Adrenal gland (tissue), 12 donors: ENCODE measurements around the gene CCDC3. TPM values are rescaled to one million over a fixed set of nuclear protein-coding genes. Genes with fewer than 3 reads are reported as not detected.

ENCODE experiments used
- DNase-seq, 7 donors: peaks; one replicate each; pipeline ENCODE4 v3.0.0-alpha.2; 2019 to 2020
- H3K27ac ChIP-seq, 5 donors: fragments of 200-600 bp; sonication (generic) in 4 of 5; 1 replicate in 3 of 5; 2 replicates in 2 of 5; pipeline versions ENCODE4 v1.5.1 to v1.8.0; 2016 to 2020; ENCODE audit warnings: mild to moderate bottlenecking in 1 of 5
- H3K27me3 ChIP-seq: fragments of 200-600 bp; 2 replicates; pipeline ENCODE4 v1.8.0; 2021
- H3K36me3 ChIP-seq, 2 donors: fragments of 200-600 bp; replicated peaks in 1 of 2; 1 replicate in 1 of 2; 2 replicates in 1 of 2; pipeline versions ENCODE4 v1.5.1 to v1.8.0; 2018 to 2022
- H3K4me1 ChIP-seq, 2 donors: fragments of 200-600 bp; replicated peaks in 1 of 2; 1 replicate in 1 of 2; 2 replicates in 1 of 2; pipeline versions ENCODE4 v1.5.1 to v1.8.0; 2018 to 2021
- H3K4me3 ChIP-seq, 4 donors: fragments of 200-600 bp; sonication (generic) in 3 of 4; one replicate each; pipeline ENCODE4 v1.5.1; 2016 to 2018
- H3K9me3 ChIP-seq, 3 donors: fragments of 200-600 bp; sonication (generic) in 1 of 3; replicated peaks in 1 of 3; 1 replicate in 2 of 3; 2 replicates in 1 of 3; pipeline versions ENCODE4 v1.5.1 to v1.8.0; 2016 to 2021
- CTCF ChIP-seq, 6 experiments: fragments of 450-650 bp in 4 of 6; fragments of 200-600 bp in 2 of 6; sonication (generic) in 1 of 6; IDR thresholded peaks; 1 replicate in 5 of 6; 2 replicates in 1 of 6; pipeline versions ENCODE4 v1.5.1 to v1.8.0; 2016 to 2021; ENCODE audit warnings: antibody characterized with exemption in 6 of 6, mild to moderate bottlenecking in 2 of 6, moderate library complexity in 1 of 6
- POLR2A ChIP-seq, 2 donors: fragments of 450-650 bp; IDR thresholded peaks; one replicate each; pipeline ENCODE4 v1.6.1; 2017; ENCODE audit warnings: antibody characterized with exemption in 2 of 2, mild to moderate bottlenecking in 2 of 2, moderate library complexity in 1 of 2
- WGBS, 4 donors: extraction: QIAGEN DNeasy Blood & Tissue Kit in 2 of 4; methylation state at CpG; one replicate each; pipeline versions ENCODE4 v1.1.5 to v1.1.7; 2013 to 2017; 5-methylcytosine and 5-hydroxymethylcytosine counted together
- intact Hi-C, 2 donors: fragments of 100-400 bp; cut with DNase I; formaldehyde crosslinking; loops; one replicate each; pipeline versions ENCODE4 v1.14.1 to v1.15.0; 2022 to 2023
- polyA plus RNA-seq, 3 donors: library from polyadenylated mRNA; stranded (reverse); fragments of 200-250 nt in 2 of 3; fragments of 350-450 nt in 1 of 3; fragmentation: Illumina TruSeq in 1 of 3; extraction: RNeasy Lipid Tissue Mini Kit (QIAGEN cat#74804) in 1 of 3; gene quantifications; one replicate each; pipeline ENCODE4 v1.2.3, GENCODE V29; 2013 to 2014
- total RNA-seq, 9 donors: library from RNA; depleted of rRNA in 4 of 9; stranded (reverse); fragments of >200 nt in 4 of 9; fragments of 120-200 nt in 1 of 9; fragmentation: NEBNext Ultra II Directional in 1 of 9; extraction: Animal tissue kit (Norgen Biotek cat#: 25700) in 1 of 9; gene quantifications; one replicate each; pipeline versions ENCODE4 v1.1.0 to v1.2.4, GENCODE V29; 2013 to 2023
- donor health status: healthy with polysubstance abuse.
- donor health status: Bipolar disorder and iron deficiency.
- donor health status: DM: yes; HTN: yes; CAD: no.
- donor health status: DM: no; HTN: no; CAD: no.
- donor health status: DM: no; HTN: no; CAD: no.
- donor health status: DM: yes; HTN: yes; CAD: no.

Gene CCDC3
- total and polyA plus RNA-seq, 12 donors: 1.6 to 9.9 (median 5.8) TPM

DNA sequence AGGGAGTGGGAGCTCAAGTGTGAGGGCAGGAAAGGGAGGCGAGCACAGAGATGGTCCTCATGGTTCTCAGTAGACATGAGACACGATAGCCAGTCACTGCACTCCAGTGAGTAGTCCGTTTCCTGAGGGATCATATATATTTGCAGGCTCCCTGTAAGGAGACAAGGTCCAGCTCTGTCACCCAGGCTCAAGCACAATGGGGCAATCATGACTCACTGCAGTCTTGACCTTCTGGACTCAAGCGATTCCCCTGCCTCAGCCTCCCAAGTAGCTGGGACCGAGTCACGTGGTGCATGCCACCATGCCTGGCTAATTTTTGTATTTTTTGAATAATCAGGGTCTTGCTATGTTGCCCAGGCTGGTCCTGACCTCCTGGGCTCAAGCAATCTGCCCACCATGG, 116.7 kb downstream of the CCDC3 start:
- TF ChIP-seq CTCF (IDR thresholded peaks at IDR 0.05) (no peak), POLR2A (IDR thresholded peaks at IDR 0.05) (no peak)
- Histone ChIP-seq H3K36me3 (no peaks in the 10 kb centered on the region), H3K4me3 (no peak overlapping the region), H3K27me3 (no peaks in the 10 kb centered on the region), H3K4me1 (no peaks in the 10 kb centered on the region), H3K9me3 (no peaks in the 10 kb centered on the region), H3K27ac (no peak overlapping the region)
- no peak for DNase-seq
- intact Hi-C loops: no loop called here
- 79 to 86% (median 82%) methylated on average over 4 to 6 of the region's 6 CpGs for WGBS, 4 donors

DNA sequence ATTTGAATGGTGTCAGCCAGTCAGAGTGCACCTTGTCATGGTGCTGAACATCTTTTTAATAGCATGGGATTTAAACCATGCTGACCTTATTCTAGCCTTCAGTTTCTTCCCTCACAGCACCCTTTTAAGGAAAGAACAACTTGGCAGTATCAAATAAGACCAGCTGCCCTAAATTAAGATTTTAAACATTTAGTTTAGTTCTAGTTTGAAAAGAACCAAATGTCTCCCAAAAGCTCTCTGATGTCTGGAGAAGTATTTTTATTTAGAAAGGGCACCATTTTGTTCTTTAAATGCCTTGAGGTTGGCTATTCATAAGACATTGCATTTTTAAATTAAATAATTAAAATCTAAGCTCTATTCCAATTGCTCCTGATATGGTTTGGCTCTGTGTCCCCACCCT, 121.1 kb downstream of the CCDC3 start:
- no peak for TF ChIP-seq POLR2A (IDR thresholded peaks at IDR 0.05)
- no peak for TF ChIP-seq CTCF (IDR thresholded peaks at IDR 0.05)
- intact Hi-C loops: no loop called here
- H3K9me3 ChIP-seq: no peaks in the 10 kb centered on the region
- H3K27me3 ChIP-seq: no peaks in the 10 kb centered on the region
- no peak overlapping the region for H3K27ac ChIP-seq
- no peaks in the 10 kb centered on the region for H3K36me3 ChIP-seq
- H3K4me1 ChIP-seq: peaks cover 0 to 3% of the 10 kb centered on the region in 2 donors
- no peak for DNase-seq
- H3K4me3 ChIP-seq: no peak overlapping the region

GRCh38 chr10:12877150-12877549, 124.4 kb downstream of the CCDC3 start:
- Histone ChIP-seq H3K27ac (no peak overlapping the region), H3K27me3 (no peaks in the 10 kb centered on the region), H3K9me3 (no peaks in the 10 kb centered on the region), H3K36me3 (no peaks in the 10 kb centered on the region), H3K4me1 (peaks cover 0 to 8% of the 10 kb centered on the region in 2 donors), H3K4me3 (no peak overlapping the region)
- intact Hi-C loops: no loop called here
- no peak for DNase-seq
- no peak for TF ChIP-seq POLR2A (IDR thresholded peaks at IDR 0.05)
- no peak for TF ChIP-seq CTCF (IDR thresholded peaks at IDR 0.05)
- WGBS, 4 donors: 66 to 86% (median 76%) methylated on average over 3 of the region's 3 CpGs

- Histone ChIP-seq H3K4me3 (no peak overlapping the region), H3K9me3 (no peaks in the 10 kb centered on the region), H3K4me1 (peaks cover 0 to 8% of the 10 kb centered on the region in 2 donors), H3K27me3 (no peaks in the 10 kb centered on the region), H3K27ac (no peak overlapping the region), H3K36me3 (no peaks in the 10 kb centered on the region)
- DNase-seq: no peak
- 71 to 94% (median 93%) methylated on average over 1 to 5 of the region's 5 CpGs for WGBS, 4 donors
- intact Hi-C loops: no loop called here
- no peak for TF ChIP-seq POLR2A (IDR thresholded peaks at IDR 0.05)
- no peak for TF ChIP-seq CTCF (IDR thresholded peaks at IDR 0.05)
Observed at GRCh38 chr10:12876266-12876665, 125.2 kb downstream of the CCDC3 start.
